ENCODE results near the gene CD1D. TPM values are rescaled to one million over a fixed set of nuclear protein-coding genes. Genes with fewer than 3 reads are reported as not detected.
A peak's percentile ranks its signal among the peaks of the same experiment; 100 is the strongest.

The CD1D gene
- total RNA-seq (2021; ENCODE audit: unreplicated experiment) (not detected), Bru-seq, nascent RNA (percentile 11 among the genes with signal in this experiment), BruChase-seq, experiment 1, labeled RNA remaining after a 2-hour chase (percentile 12 among the genes with signal in this experiment), BruChase-seq, experiment 2, labeled RNA remaining after a 6-hour chase (not detected)
- polyA plus RNA-seq (2012; ENCODE audit: insufficient read length): not detected
- long read RNA-seq: 0 reads

DNA sequence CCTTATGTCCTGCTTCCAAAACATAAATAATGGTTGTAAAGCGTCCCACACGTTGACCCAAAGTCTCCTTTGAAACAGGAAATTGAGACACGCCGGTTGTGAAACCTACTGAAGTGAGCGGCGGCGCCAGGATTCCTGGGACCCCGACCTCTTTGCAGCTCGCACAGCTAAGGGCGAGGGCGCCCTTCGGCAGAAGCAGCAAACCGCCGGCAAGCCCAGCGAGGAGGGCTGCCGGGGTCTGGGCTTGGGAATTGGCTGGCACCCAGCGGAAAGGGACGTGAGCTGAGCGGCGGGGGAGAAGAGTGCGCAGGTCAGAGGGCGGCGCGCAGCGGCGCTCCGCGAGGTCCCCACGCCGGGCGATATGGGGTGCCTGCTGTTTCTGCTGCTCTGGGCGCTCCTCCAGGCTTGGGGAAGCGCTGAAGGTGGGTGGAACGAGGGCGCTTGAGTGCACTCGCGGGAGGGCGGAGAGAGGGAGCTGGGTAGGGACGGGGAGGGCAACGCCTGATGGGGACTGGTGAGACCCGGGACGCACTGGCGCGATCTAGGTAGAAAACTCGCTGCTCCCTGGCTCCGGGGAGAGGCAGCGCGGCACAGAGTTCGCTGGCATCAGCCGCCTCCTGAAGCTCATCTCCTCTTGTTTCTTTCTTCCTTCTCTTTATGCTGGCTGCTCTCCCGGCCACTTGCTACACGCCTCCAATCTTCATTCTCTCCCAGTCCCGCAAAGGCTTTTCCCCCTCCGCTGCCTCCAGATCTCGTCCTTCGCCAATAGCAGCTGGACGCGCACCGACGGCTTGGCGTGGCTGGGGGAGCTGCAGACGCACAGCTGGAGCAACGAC lies at the start of gene CD1D:
TSS of gene CD1D (plus strand) at position 155 of the 836 bp plus-strand sequence. CDS start at position 362, 207 bp downstream.
- H3K27ac ChIP-seq (ENCODE audit: low read length): no peak within 1 kb of the TSS
- no TSS peak for BruUV-seq (replicated peaks)
- in situ Hi-C loops (cut with HindIII; ENCODE audit: low pct_unique_long_range_greater_than_20kb, low sequenced_read_pairs): no loop called here
- ChIA-PET POLR2A (interaction anchor here (0.7 kb wide), 1 partner anchor 1055 kb away, joined by 5 read pairs; no protein-coding TSS in a partner anchor), CTCF (no interaction called here)
- H3K4me1 ChIP-seq (ENCODE audit: control insufficient read depth, insufficient read depth, low read length): no peaks in the 10 kb centered on the region
- ATAC-seq (peak; percentile 40; the same call in 1 of the 2 replicates), DNase-seq (ENCODE audit: low read depth, low spot score) (no peak)
- intact Hi-C loops (cut with micrococcal nuclease; ENCODE audit: unreplicated experiment): no loop called here
- peak within 1 kb of the TSS; percentile 26 to 33 for H3K4me3 ChIP-seq (ENCODE audit: low read depth in 2 of 2, low read length in 2 of 2)
- no peaks in the 10 kb centered on the region for H3K36me3 ChIP-seq (ENCODE audit: control insufficient read depth, insufficient read depth, low read length)
- no peak for TF ChIP-seq SIN3A (IDR thresholded peaks at IDR 0.05; ENCODE audit: borderline replicate concordance, insufficient read depth, low read depth, low read length)
- no peak for TF ChIP-seq CTCF (IDR thresholded peaks at IDR 0.05)
- no peak for TF ChIP-seq REST (IDR thresholded peaks at IDR 0.05; ENCODE audit: insufficient read depth in 1 of 2, low read depth in 2 of 2, low read length in 1 of 2)
- no peak for TF ChIP-seq TCF7L2 (IDR thresholded peaks at IDR 0.05; ENCODE audit: low read depth, low read length)
- no peak for TF ChIP-seq POLR2AphosphoS5 (IDR thresholded peaks at IDR 0.05; ENCODE audit: low read depth, low read length)
- no peaks in the 10 kb centered on the region for H3K9me3 ChIP-seq (ENCODE audit: control insufficient read depth, insufficient read depth, low read depth, low read length)
- H3K27me3 ChIP-seq (ENCODE audit: control insufficient read depth, insufficient read depth, low read length): peaks cover 38% of the 10 kb centered on the region

GRCh38 chr1:158131217-158131616 lies 49.5 kb upstream of the CD1D start:
- Histone ChIP-seq H3K27me3 (ENCODE audit: control insufficient read depth, insufficient read depth, low read length) (peaks cover 2% of the 10 kb centered on the region), H3K36me3 (ENCODE audit: control insufficient read depth, insufficient read depth, low read length) (no peaks in the 10 kb centered on the region), H3K27ac (ENCODE audit: low read length) (no peak overlapping the region), H3K4me3 (ENCODE audit: low read depth in 2 of 2, low read length in 2 of 2) (no peak overlapping the region), H3K9me3 (ENCODE audit: control insufficient read depth, insufficient read depth, low read depth, low read length) (no peaks in the 10 kb centered on the region), H3K4me1 (ENCODE audit: control insufficient read depth, insufficient read depth, low read length) (no peaks in the 10 kb centered on the region)
- no TSS peak for BruUV-seq (replicated peaks)
- intact Hi-C loops (cut with micrococcal nuclease; ENCODE audit: unreplicated experiment) (no loop called here), in situ Hi-C loops (cut with HindIII; ENCODE audit: low pct_unique_long_range_greater_than_20kb, low sequenced_read_pairs) (no loop called here)
- ATAC-seq (no peak), DNase-seq (ENCODE audit: low read depth, low spot score) (no peak)
- POLR2A ChIA-PET: no interaction called here
- CTCF ChIA-PET: interaction anchor here (0.6 kb wide), 1 partner anchor 164 kb away, joined by 3 read pairs; no protein-coding TSS in a partner anchor
- TF ChIP-seq CTCF (IDR thresholded peaks at IDR 0.05) (no peak), REST (IDR thresholded peaks at IDR 0.05; ENCODE audit: insufficient read depth in 1 of 2, low read depth in 2 of 2, low read length in 1 of 2) (no peak), SIN3A (IDR thresholded peaks at IDR 0.05; ENCODE audit: borderline replicate concordance, insufficient read depth, low read depth, low read length) (no peak), TCF7L2 (IDR thresholded peaks at IDR 0.05; ENCODE audit: low read depth, low read length) (no peak), POLR2AphosphoS5 (IDR thresholded peaks at IDR 0.05; ENCODE audit: low read depth, low read length) (no peak)
